Measurements from ENCODE around the gene LRRC34.

DNA sequence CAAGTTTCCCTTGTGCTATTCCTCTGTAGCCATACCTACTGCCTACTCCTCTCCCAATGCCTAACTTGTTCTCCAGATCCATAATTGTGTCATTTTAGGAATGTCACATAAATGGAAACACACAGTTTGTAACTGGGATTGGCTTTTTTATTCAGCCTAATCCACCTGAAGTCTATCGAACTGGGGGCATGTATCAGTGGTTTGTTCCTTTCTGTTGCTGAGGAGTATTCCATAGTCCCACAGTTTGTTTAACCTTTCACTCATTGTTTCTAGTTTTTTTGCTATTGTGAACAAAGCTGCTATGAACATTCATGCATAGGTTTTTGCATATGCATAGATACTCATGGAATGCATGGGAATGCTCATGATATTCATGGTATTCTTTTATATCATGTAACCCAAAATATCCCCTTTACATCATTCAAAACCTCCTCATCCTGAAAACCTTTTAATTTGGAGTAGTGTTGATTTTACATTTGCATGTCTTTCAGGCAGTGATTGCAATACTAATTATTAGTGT is 25.9 kb upstream of the LRRC34 start:
- no peak for TF ChIP-seq POLR2A (IDR thresholded peaks at IDR 0.05)
- TF ChIP-seq, protein P1, sequence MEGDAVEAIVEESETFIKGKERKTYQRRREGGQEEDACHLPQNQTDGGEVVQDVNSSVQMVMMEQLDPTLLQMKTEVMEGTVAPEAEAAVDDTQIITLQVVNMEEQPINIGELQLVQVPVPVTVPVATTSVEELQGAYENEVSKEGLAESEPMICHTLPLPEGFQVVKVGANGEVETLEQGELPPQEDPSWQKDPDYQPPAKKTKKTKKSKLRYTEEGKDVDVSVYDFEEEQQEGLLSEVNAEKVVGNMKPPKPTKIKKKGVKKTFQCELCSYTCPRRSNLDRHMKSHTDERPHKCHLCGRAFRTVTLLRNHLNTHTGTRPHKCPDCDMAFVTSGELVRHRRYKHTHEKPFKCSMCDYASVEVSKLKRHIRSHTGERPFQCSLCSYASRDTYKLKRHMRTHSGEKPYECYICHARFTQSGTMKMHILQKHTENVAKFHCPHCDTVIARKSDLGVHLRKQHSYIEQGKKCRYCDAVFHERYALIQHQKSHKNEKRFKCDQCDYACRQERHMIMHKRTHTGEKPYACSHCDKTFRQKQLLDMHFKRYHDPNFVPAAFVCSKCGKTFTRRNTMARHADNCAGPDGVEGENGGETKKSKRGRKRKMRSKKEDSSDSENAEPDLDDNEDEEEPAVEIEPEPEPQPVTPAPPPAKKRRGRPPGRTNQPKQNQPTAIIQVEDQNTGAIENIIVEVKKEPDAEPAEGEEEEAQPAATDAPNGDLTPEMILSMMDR (IDR thresholded peaks at IDR 0.05): no peak

Measured in adrenal gland (tissue), 5 donors.